ENCODE measurements around the gene SMYD2.
A peak's percentile ranks its signal among the peaks of the same experiment; 100 is the strongest.

The SMYD2 gene

GRCh38 chr1:214361636-214362035 lies 80.7 kb downstream of the SMYD2 start:
- DNase-seq (ENCODE audit: low read depth in 2 of 2), result no peak

DNA sequence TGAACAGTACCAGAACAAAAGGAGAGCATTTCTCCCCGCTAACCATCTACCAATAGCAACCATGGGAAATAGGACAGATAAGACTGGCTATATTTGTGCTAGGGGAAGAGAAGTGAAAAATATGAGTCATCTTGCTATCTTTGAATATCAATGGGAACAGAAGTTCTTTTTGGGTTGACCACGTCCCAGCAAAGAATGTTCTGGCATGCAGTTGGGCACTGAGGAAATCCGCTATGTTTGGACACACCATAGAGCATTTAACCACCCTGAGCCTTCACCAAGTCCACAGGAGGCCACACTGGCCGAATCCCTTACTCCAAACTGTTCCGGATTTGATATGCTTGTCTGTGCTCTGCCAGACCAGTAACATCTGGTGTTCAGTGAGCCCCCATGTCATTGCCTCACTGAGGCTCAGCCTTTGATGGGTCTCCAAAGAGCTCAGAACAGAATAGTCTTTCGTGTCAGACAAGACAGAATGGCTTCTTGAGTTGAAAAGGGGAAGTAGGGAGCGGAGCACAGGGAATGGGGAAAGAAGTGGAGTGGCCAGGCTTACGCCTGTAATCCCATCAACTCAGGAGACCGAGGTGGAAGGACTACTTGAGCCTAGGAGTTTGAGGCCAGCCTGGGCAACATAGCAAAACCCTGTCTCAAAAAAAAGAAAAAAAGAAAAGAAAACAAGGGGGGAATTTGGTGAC lies 81.4 kb downstream of the SMYD2 start:
- DNase-seq (ENCODE audit: low read depth in 2 of 2), result no peak

- DNase-seq (ENCODE audit: low read depth in 2 of 2), result no peak
These were observed 82.4 kb downstream of the SMYD2 start for GRCh38 chr1:214363386-214363785.

- DNase-seq (ENCODE audit: low read depth in 2 of 2), result no peak
These were observed 83.4 kb downstream of the SMYD2 start for GRCh38 chr1:214364386-214364785.

DNA sequence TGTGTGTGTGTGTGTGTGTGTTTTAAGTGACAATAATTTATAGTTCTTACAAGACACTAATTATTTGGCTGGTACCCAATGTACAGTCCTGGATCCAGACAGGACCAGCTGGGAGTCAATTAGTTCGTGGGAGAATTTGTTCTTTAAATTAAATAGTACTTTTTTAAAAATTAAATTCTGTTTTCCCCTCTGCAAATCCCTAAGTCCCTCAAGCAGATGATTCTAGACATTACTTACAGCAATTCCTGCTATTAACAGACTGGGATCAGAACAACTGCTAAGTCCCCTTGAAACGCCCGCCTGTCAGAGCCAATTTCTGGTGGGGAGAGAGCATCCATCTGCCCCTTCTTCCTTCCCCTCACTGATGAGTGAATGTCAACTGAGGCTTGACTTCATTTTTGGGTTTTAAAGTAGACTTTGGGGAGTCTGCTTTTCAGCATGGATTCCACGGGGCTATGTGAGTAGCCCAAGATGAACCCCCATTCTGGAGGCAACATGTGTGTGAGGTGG lies 83.9 kb downstream of the SMYD2 start:
- no peak for DNase-seq (ENCODE audit: low read depth in 2 of 2)

DNA sequence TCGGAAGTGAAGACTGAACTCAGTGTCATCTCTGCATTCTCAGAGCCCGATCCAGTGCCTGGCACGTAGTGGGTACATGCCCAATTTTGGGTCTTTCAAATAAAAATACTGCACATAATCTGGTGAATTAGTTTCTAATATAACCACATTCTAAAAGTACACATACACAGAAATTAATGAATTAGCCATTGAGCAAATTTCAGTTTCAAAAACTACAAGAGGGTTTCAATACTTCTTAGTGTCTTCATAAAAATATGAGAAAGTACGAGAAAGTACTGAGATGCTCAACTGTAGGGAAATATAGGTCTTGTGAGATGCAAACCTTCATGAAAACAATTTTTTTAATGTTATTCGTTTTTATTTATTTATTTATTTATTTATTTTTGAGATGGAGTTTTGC lies 86.9 kb downstream of the SMYD2 start:
- no peak for DNase-seq (ENCODE audit: low read depth in 2 of 2)

GRCh38 chr1:214369364-214369763 lies 88.4 kb downstream of the SMYD2 start:
- no peak for DNase-seq (ENCODE audit: low read depth in 2 of 2)

DNA sequence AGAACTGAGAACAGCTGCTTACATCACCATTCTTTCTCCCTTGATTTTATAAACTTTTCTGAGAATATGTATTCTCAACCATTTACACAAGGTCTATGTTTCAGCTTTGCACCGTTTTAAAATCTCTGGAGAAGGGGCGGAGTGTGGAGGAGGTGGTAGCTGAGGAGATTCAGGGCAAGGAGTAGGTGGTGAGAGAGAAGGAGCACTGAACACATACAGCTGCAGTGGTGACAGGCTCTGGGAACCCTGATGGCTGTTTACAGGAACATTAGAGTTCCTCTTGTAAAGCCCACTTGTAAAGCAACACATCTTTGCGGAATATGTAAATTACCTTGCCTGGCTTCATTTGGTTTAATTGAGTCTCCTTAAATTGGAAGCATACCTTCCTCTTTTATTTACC lies 89.7 kb downstream of the SMYD2 start:
- DNase-seq (ENCODE audit: low read depth in 2 of 2), result no peak

GRCh38 chr1:214372092-214372491 lies 91.1 kb downstream of the SMYD2 start:
- DNase-seq (ENCODE audit: low read depth in 2 of 2), result no peak

GRCh38 chr1:214377485-214377884 lies 96.5 kb downstream of the SMYD2 start:
- DNase-seq (ENCODE audit: low read depth in 2 of 2), result no peak

GRCh38 chr1:214377886-214378285 lies 96.9 kb downstream of the SMYD2 start:
- DNase-seq (ENCODE audit: low read depth in 2 of 2), result peak; percentile 64 to 75

DNA sequence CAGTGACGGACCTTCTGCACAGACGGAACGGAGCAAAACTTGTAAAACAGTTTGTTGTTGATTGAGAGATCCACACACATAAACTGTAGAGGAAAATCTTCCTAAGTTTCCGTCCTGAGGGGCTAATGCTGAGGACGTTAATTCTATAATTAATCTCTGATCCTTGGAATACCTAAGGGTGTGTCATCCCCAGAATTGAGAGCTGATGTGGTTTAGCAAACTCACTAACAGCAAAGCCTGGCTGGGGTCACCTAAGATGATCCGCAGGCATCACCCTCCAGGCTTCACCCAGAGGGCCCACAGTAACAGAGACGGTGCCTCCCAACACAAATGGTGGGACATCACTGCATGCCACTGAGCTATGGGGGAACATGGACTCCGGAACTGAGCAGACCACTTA lies 97.5 kb downstream of the SMYD2 start:
- DNase-seq (ENCODE audit: low read depth in 2 of 2), result no peak

DNA sequence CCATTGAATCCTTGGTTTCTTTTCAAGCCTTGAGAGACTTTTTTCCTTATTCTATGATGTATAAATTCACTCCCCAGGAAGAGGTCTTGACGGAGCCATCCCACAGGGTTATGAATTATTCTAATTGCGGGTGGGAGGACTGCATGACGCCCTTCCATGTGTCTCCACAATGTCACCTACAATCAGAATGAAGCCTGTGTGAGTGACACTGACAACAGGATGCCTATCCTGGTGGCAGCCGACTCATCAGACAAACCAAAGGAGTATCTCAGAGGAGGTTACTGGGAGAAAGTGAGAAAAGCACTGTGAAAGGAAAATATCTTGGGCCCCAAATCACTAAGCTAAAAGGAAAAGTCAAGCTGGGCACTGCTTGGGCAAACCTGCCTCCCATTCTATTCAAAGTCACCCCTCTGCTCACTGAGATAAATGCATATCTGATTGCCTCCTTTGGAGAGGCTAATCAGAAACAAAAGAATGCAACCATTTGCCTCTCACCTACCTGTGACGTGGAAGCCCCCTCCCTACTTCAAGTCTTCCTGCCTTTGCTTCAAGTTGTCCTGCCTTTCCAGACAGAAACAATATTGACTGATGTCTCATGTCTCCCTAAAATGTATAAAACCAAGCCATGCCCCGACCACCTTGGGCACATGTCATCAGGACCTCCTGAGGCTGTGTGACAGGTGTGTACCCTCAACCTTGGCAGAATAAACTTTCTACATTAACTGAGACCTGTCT lies 98.4 kb downstream of the SMYD2 start:
- DNase-seq (ENCODE audit: low read depth in 2 of 2), result no peak

GRCh38 chr1:214380396-214380795 lies 99.4 kb downstream of the SMYD2 start:
- no peak for DNase-seq (ENCODE audit: low read depth in 2 of 2)

GRCh38 chr1:214380986-214381695 lies 100.2 kb downstream of the SMYD2 start:
- no peak for DNase-seq (ENCODE audit: low read depth in 2 of 2)

- no peak for DNase-seq (ENCODE audit: low read depth in 2 of 2)
These were observed 102.7 kb downstream of the SMYD2 start for GRCh38 chr1:214383381-214384372.

- DNase-seq (ENCODE audit: low read depth in 2 of 2), result no peak
These were observed 103.6 kb downstream of the SMYD2 start for GRCh38 chr1:214384373-214385079.

- no peak for DNase-seq (ENCODE audit: low read depth in 2 of 2)
These were observed 104.5 kb downstream of the SMYD2 start for GRCh38 chr1:214385428-214385827.

DNA sequence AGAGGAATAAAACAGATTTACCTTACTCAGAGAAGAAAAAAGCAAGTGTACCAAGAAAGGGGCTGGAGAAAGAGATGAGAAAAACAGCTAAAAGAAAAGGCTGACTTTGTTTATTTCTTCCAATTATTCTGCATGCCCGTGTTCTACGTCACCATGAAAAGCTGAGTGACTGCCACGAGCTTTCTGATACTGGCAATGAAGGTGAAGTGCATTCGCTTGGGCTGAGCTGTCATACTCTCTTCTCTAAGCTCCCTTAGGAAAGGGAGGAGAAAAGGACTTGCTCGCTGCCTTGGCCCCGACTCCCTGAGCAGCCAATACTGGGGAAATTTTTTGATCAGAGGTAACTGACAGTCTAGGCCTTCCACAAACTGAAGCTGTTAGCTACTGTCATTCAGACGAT lies 105.4 kb downstream of the SMYD2 start:
- no peak for DNase-seq (ENCODE audit: low read depth in 2 of 2)
